Putamen (tissue), 1 donor: ENCODE results near the gene DSC3.

Experiments
- DNase-seq: peaks from one replicate; pipeline ENCODE4 v3.0.0-alpha.2; 2016; ENCODE audit warnings: low spot score

The DSC3 gene

DNA sequence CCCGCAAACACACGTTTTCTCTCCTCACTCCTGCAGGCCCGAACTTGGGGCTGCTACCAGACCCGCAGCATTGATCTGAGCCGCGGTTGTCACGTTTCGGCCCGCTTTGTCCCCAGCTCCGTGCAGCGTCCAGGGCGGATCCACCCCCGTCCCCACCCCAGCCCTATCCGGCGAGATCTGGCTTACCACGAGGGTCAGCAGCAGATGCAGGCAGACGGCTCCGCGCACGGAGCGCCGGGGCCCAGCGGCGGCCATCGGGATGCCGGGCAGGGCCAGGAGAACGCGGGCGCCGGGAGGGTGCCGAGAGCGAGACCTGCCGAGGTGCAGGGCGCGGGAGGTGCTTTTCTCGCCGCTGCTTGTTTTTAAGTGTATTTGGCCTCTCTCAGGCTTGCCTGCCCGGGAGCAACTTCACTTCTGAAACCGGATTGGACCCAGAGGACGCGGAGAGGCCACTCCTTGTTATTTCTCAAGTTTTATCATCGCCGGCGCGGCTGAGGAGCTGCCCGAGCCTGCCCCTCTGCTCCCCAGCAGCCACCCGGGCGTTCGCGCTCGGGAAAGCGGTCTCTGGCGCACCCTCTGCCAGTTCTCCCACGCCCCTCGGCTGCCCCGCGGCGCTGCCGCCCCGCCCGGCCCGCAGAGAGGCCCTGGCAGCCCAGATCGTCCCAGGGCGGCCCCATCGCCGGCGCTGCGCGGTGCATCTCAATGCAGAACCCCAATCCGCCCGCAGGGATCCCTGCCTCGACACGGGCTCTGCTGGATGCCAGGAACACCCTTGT lies at the start of gene DSC3:
DSC3 (minus strand) TSS at position 337 of the 776 bp plus-strand sequence; CDS start at position 255, 82 bp downstream.
- no peak for DNase-seq

DNA sequence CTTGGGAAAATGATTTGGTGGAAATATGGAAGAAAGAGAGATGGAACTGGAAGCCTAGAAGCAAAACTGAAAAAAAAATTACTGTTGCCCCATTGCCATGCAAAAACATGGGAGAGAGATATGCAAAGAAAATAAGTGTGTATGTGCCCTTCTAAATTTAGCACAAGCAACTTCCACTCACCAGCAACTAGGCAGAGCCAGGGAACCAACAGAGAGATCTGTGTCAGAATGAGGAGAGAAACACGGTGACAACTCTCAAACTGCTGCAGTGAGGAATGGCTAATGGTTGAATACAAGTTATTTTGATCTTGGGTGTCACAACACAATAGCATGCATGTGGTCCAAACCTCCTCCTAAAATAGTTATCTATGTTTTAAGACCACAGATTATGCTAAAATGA lies 48.8 kb upstream of the DSC3 start:
- DNase-seq: no peak

DNA sequence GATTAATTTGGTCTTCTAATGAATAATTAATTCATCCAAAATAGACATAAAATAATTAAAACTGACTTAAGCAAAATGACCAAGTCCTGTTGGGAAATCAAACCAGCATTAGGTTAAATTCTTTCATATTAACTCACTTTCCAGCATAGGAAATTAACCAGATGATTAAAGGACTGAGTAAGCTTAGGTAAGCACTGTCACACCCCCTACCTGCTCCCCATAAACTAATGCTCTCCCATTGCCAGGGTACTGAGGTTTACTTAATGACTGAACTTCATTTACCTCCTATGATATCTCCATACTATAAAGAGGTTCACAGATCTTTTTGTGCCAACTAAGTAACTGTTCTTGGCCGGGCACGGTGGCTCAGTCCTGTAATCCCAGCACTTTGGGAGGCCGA lies 46.0 kb upstream of the DSC3 start:
- no peak for DNase-seq

DNA sequence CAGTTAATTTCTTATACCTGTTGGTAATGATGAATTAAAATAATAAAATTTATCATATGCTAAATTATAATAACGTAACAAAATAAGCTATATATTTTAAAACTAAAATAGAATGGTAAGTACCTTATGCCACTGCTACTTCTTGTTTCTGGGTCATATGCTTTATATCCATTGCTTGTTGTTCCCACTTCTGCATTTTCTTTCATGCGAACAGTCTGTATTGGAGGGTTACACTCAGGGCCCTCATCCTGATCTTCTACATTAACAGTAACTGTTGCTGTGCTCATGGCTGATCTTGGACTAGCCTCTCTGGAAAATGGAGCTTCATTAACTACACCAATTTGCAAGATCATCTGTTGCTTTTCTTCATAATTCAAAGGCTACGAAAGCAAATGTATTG lies 37.4 kb upstream of the DSC3 start:
- no peak for DNase-seq

DNA sequence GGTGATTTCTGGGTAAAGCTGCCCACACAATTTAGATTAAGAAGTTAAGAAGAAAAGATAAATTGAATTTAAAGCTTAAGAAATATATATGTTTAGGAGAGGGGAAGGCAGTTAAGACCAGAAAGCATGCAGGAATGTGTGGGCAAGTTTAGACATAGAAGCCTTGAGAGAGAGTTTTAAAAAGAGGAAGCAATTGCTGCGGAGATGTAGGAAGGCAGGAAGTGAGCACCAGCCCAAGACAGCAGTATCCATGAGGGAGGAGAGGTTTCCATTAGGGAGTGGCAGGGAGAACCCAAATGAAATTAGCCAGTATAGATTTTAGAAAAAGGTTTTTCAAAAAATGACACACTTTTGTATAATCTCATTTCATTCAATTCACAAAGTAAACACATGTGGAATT lies 35.3 kb upstream of the DSC3 start:
- no peak for DNase-seq

DNA sequence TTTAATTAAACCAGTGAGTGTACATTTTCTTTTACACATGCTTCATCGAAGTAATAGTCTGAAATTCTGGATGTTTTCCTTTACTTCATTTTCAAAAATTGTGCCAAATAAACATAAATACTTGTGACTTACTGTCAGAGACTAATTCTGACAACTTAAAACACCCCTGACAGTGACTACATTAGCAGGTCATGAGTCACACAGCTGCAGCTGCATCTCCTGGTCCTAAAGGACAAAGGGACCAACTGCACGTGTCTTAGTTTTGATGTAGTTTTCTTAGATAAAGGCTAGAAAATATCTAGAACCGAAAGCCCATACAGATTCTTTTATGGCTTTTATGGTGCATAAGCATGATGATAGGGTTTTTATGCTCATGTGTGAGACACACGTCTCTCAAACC lies 29.6 kb upstream of the DSC3 start:
- DNase-seq: no peak

DNA sequence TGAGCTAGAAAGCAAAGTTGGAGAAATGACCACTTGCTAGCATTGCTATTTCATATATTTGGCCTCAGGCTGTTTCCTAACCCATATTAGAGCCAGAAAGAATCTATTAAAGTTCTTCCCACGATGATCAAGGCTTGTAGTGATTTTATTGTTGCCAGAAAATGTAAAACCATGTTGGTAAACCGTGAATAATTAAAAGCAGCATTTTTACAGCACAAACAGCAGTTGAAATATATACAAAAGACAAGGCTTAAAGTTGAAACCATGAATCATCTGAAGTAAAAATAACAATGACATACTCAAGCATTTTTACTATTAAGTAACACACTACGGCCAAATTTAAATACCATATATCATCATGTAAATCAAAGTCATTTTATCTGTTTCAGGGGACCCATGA lies 27.7 kb upstream of the DSC3 start:
- no peak for DNase-seq

DNA sequence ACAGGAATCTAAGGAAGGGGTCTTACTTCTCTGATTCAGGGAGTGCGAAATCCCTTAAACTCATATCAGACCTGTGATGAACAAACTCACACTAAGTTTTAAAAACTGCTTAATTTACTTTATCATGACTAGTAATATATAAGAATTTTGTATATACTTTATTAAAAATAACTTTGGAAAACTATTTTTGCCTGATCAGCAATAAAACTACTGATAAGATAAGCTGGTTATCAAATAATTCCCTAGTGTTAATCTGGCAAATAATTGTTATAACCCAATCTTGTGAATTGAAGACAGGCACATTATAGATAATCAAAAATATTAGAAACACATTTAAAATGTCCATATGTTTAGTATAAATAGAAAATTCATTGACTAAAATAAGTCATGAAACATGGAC lies 23.7 kb upstream of the DSC3 start:
- DNase-seq: no peak

DNA sequence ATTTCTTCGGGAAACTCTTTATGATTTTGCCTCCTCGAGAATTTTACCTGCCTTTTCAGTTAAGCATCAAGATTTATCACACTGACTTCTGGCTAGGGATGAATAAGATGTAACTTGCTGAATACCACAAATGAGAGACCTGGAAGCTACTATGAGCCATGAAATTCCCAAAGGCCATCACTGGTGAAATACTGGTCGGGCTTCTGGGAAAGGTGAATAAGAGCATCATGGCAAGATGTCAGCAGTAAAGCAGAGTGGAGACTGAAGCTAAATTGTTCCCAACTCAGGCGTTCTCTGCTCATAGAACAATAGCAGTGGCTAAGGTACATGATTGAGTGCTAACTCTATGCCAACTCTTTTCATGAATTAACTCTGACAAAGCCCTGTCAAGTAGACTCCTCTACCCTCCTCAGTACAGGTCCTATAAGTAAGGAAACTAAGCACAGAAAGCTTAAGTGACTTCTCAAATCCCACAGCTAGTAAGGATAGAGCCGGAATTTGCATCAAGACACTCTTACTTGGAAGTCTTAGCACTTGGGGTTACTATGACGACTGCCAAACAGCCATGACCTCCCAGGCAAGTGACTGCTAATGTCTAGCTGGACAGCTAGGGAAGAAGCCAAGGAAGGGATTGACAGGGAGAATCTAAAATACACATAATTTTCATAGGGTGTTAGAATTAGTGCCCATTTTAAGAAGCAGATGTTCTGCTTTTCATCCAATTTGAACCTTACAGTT lies 22.7 kb upstream of the DSC3 start:
- no peak for DNase-seq

DNA sequence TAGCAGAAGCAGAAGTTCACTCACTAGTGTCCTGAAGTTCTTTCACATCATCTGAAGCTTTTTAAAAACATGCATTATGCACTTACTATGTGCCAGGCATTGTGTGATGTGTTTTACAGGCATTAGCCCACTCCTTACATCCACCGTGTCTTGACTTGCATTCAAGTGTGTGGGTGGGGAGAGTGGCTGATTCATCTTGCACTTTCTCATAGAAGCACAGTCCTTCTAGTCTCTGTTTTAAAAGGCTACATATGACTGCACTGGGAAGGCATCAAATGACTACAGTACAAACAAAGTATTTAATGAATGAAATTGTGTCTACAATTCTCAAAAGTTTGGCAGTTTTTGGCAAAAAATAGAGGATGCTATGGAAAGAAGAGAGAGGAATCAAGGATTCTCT lies 21.6 kb upstream of the DSC3 start:
- DNase-seq: no peak

DNA sequence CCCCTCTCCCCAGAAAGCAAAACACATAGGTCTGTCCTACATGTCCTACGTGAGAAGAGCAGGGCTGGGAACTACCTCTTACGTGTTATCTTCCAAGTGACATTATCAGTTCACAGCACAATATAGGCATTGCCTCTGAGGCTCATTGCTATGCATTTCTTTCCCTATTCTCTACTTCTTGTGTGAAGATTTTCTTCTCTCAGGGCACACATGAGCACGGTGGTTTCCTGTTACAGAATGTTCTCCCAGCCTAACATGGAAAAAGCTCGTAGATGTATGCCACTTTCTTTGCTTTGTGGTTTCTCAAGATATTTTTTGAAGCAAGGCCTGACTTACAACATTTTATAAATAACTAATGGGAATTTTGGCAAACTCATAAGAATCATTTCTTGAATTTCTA lies 19.4 kb upstream of the DSC3 start:
- no peak for DNase-seq

DNA sequence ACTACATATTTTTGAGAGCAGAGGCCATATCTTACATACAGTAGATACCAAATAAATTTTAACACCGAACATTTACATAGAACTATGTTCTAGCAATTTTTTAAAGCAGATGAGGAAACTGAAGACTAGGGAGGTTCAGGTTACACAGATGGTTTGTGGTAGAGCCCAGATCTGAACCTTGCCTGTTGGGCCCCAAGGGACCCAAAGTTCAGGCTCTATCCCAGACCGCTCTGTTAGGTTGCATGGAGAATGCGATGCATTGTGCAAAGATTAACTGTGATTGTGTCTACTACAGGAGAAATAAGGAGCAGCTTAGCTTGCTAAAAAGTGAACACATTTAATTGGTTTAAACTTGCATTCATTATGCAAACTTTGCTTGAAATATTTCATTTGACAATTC lies 16.4 kb upstream of the DSC3 start:
- no peak for DNase-seq

DNA sequence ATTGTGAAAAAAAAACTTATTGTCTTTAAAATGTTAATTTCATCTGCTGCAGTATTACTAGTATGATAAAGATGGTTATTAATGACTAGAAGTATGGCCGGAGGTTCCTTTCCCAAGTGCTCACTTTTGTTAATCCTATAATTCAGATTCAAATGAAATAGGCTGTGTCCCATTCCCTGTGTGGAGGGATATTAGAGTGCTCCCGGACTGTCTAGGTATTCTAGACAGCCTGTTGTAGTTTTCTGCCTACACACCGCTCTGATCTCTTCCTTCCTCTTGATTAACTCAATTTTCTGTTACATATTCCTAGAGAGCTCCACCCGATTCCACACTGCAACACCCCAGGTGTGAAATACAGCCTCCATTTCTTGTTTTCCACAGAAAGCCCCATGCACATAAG lies 15.4 kb upstream of the DSC3 start:
- no peak for DNase-seq

DNA sequence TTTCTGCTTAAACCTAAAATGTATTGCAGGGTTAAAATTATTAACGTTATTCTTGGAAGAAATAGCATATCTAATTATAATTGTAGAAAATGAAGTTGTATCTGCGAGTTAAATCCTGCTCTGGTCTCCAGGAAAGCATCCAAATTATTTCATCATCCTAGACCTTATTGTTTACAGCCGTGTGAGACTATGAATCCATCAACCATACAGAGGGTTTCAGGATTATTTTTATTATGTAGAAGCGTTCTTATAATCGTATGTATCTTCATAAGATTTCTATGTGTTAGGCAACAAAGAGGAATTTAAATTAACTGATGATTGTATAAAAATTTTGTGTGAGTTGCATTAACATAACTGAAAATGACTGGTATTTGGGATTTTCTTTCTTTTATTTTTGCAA lies 14.5 kb upstream of the DSC3 start:
- DNase-seq: no peak

DNA sequence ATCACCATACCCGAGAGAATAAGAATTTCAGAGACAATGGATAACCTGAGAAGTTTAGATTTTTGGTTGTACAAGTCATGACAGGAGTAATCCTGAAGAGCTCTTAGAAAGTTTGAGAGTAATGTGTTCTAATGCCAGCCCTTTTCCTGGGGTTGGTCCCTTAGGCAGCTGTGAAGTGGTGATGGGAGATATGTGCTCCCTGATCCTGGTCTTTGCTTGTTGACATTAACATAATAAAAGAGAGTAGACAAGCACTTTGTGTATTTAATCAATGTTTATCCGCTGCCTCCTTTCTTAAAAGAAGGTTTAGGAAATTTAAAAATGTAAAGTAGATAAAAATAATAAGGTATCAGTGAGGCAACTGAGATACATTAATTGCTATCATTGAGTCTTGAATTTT lies 13.8 kb upstream of the DSC3 start:
- DNase-seq: no peak

DNA sequence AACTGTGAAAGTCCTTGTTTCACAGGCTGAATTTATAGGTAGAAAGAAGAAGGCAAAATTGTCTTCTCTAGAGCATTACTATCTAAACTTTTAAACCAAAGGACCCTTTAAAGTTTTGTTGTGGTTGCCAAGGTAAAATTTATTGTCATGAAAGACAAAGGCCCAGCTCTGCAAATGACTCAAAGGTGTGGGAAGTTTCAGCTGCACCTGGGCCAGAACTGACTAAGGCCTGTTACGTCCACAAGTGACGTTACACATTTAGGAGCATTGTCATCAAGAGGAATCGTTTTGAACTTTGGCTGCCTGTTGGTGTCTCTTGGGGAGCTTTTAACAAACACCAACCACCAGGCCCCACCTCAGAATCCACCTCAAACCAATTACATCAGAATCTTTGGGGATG lies 8.1 kb upstream of the DSC3 start:
- DNase-seq: no peak

DNA sequence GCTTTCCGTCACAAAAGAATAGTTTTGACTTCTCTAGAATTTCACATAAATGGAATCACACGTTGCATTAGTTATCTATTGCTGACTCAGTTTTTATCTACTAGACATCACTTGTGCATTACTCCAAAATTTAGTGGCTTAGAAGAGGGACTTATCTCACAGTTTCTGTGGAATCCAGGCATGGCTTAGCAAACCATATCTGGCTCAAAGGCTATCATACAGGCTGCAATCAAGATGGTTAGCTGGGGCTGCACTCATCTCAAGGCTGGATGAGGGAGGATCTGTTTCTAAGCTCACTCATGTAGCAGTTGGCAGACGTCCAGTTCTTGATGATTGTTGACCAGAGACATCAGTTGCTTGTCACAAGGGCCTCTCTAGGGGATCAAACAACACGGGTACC lies 6.6 kb upstream of the DSC3 start:
- no peak for DNase-seq

DNA sequence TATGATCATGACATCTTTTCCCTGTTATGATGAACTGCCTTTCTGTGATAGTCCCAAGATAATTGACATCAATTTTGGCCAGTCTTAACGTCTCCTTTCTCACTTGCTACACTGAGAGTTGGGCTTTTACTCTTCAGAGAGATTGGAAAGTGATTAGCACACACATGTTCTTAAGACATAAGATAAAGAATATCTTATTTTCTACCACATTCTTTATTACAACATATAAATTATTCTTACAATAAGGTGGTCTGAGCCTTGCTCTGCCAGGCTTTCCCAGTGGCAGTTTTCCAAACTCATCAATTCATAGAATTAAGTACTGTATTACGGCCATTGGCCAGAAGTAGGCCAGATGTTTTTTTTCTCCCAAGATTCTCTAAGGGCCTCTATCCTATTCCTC lies 5.7 kb upstream of the DSC3 start:
- no peak for DNase-seq

DNA sequence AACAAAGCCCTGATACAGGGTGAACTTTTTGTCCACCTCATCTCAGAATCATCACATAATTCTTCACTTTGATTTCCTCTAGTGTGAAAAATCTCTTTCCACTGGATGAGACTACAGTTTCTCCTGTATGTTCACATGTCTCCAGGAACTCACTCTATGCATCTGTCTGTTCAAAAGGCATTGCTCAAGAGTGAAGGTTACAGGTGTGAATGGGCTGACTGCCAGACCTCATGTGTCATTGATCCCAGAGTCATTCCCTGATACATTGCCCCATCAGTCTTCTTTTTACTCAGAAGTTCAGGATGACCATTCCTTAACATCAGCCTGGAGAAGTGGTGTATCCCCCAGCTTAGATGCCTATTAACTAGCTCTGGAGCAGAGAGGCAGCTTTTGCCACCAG lies 4.4 kb upstream of the DSC3 start:
- DNase-seq: no peak

DNA sequence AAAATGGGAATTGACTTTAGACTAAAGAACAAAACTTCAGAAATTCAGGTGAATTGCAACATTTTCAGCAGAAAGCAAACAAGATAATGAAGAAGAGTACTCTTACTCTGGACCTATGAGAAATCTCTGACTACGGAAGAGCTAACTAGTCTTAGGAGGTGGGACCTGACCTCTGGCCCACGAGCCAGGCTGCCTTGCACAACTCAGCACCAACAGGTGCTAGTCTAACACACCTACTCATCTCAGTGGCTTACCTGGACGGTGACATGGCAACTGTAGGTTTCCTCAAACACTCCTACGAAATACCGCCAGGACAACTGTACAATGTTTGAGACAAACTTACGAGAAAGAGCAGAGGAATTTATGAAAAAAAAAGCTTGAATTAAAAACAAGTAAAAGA lies 3.1 kb upstream of the DSC3 start:
- DNase-seq: no peak

DNA sequence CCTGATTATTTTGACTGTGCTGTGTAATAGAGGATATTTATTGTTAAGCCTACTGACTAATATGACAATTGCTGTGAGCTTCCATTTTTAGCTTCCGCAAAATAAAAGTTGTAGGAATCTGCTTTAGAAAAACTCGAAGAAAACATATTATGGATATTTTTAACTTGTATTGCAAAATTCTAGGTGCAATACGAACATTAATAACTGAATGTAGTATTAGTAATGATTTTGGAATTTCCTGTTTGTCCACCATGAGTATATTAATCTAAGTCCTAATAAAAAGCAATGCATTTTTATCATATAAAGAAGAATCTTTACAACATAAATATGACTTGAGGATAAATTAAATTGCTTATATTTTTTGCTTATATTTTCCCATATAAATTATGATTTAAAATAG lies 2.4 kb upstream of the DSC3 start:
- no peak for DNase-seq

DNA sequence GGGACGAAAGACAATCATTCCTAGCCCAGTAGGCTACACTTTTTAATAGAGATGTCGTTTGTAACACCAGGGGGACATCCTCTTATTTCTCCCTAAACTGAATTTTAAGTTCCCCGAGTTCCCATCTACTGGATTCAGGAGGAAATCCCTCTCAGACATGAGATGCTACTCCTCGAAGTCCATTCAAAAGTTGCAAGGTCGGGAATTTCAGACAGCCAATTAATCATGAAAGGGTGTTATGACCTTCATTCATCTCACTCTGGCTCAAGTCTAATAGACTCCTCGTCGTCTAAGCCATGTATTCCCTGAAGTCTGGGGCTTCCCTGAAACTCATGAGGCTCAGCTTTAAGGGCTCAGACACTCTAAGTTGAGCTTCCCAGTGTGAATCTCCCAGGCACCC lies 1.2 kb upstream of the DSC3 start:
- DNase-seq: no peak

DNA sequence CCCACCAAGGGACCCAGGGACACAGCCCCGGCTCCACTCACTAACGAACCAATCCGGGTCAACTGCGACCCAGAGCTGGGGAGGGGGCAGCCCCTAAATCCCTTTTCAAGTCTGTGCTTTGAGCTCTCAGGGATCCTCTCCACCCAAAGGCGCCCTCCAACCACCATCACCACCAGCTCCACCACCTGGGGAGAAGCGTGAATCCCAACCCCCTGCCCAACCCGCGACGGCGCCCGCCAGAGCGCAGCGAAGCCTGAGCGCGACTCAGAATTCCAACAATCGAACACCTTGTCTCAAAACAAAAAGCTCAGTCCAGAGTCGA lies 497 bp downstream of the DSC3 start:
- DNase-seq: no peak
